T-helper 1 cell treated with Interleukin-12 subunit alpha and Interleukin-12 subunit beta and Interleukin-4 antibody, amounts not matched to agents 30 ng/mL and 1 ng/mL, for 36 hours (primary cell): Measurements from ENCODE around the gene CMKLR1. TPM values are rescaled to one million over a fixed set of nuclear protein-coding genes. Genes with fewer than 3 reads are reported as not detected.

Source experiments
- total RNA-seq: library from RNA; stranded (reverse); gene quantifications from 2 replicates; pipeline ENCODE4 v1.2.3, GENCODE V29; 2022

Gene CMKLR1
- total RNA-seq, 1 donor from 2014 or later, result not detected

Other genes with a start within 250 kb of the CMKLR1 start
- gene WSCD2, start 210.0 kb downstream of the CMKLR1 start, total RNA-seq, result not detected in 2 replicates
- gene FICD, start 176.0 kb upstream of the CMKLR1 start, total RNA-seq, result 11.0 and 12.1 TPM in 2 replicates
- gene SART3, start 221.9 kb upstream of the CMKLR1 start, total RNA-seq, result 79.0 and 87.3 TPM in 2 replicates
- 71.4 and 77.2 TPM in 2 replicates for gene ISCU, start 223.3 kb upstream of the CMKLR1 start, total RNA-seq